K562 (cell line): ENCODE results near the gene ADAMTS7. TPM values are rescaled to one million over a fixed set of nuclear protein-coding genes. Genes with fewer than 3 reads are reported as not detected.

Experiments used
- BRD9 ChIP-seq: fragments of 450-650 bp; IDR thresholded peaks from 2 replicates; pipeline ENCODE4 v1.6.1; 2018; ENCODE audit warnings: low read depth; ENCODE audit not compliant: partially characterized antibody
- CREM ChIP-seq: IDR thresholded peaks from 2 replicates; pipeline ENCODE4 v1.6.1; 2014; ENCODE audit warnings: antibody characterized with exemption, low read depth
- ETV5 ChIP-seq: sonication (generic); formaldehyde crosslinking; IDR thresholded peaks from 2 replicates; pipeline ENCODE4 v1.4.0; 2020; ENCODE audit warnings: low read depth, mild to moderate bottlenecking, missing genetic modification reagents
- FOXM1 ChIP-seq, 2 experiments: fragments of 450-650 bp in 1 of 2; sonication (generic) in 1 of 2; formaldehyde crosslinking in 1 of 2; IDR thresholded peaks; 2 replicates each; pipeline versions ENCODE4 v1.6.1 to v1.9.0; 2017 to 2022; ENCODE audit warnings: low read depth in 2 of 2, mild to moderate bottlenecking in 2 of 2, missing genetic modification reagents in 1 of 2, moderate library complexity in 1 of 2
- GABPA ChIP-seq: fragments of 200-800 bp; sonication (Bioruptor generic); conservative IDR thresholded peaks from 2 replicates; pipeline ENCODE4 v1.6.1; 2016; ENCODE audit warnings: low read depth, missing genetic modification characterization, missing compliant biosample characterization
- GATAD2B ChIP-seq: fragments of 450-650 bp; IDR thresholded peaks from 2 replicates; pipeline ENCODE4 v1.6.1; 2017; ENCODE audit warnings: mild to moderate bottlenecking, borderline replicate concordance
- MAZ ChIP-seq, 2 experiments: fragments of 450-650 bp in 1 of 2; sonication (generic) in 1 of 2; formaldehyde crosslinking; IDR thresholded peaks in 1 of 2; conservative IDR thresholded peaks in 1 of 2; 2 replicates each; pipeline versions ENCODE4 v1.4.0 to v1.5.0; 2020; ENCODE audit warnings: mild to moderate bottlenecking in 1 of 2, missing genetic modification reagents in 1 of 2
- NBN ChIP-seq: fragments of 450-650 bp; IDR thresholded peaks from 2 replicates; pipeline ENCODE4 v1.6.1; 2016; ENCODE audit warnings: low read depth, mild to moderate bottlenecking
- NCOA6 ChIP-seq: fragments of 450-650 bp; IDR thresholded peaks from 2 replicates; pipeline ENCODE4 v1.6.1; 2017; ENCODE audit warnings: mild to moderate bottlenecking
- NFIC ChIP-seq: fragments of 450-650 bp; IDR thresholded peaks from 2 replicates; pipeline ENCODE4 v1.6.1; 2017; ENCODE audit warnings: mild to moderate bottlenecking, inconsistent platforms
- PCBP1 ChIP-seq: fragments of 200-400 bp; formaldehyde crosslinking; IDR thresholded peaks from 2 replicates; pipeline ENCODE4 v1.6.1; 2018; ENCODE audit warnings: mild to moderate bottlenecking, low read depth, low read length; ENCODE audit not compliant: poor library complexity, severe bottlenecking
- PHF20 ChIP-seq: fragments of 450-650 bp; IDR thresholded peaks from 2 replicates; pipeline ENCODE4 v1.6.1; 2018; ENCODE audit not compliant: partially characterized antibody
- SMAD4 ChIP-seq: fragments of 250-450 bp; sonication (Bioruptor Pico); conservative IDR thresholded peaks from 2 replicates; pipeline ENCODE4 v1.8.0; 2021; ENCODE audit warnings: inconsistent platforms, mild to moderate bottlenecking, moderate library complexity
- TARDBP ChIP-seq: fragments of 450-650 bp; IDR thresholded peaks from 2 replicates; pipeline ENCODE4 v1.6.1; 2016
- ZBTB7A ChIP-seq: IDR thresholded peaks from 2 replicates; pipeline ENCODE4 v1.6.1; 2011; ENCODE audit warnings: low read depth, mild to moderate bottlenecking, low read length, moderate library complexity, borderline replicate concordance; ENCODE audit not compliant: control insufficient read depth
- ZEB2 ChIP-seq: fragments of 450-650 bp; IDR thresholded peaks from 2 replicates; pipeline ENCODE4 v1.6.1; 2016
- ZNF644 ChIP-seq: fragments of 200-800 bp; sonication (Bioruptor generic); IDR thresholded peaks from 2 replicates; pipeline ENCODE4 v1.6.1; 2016; ENCODE audit warnings: low read depth, missing genetic modification characterization, missing compliant biosample characterization
- ZNF699 ChIP-seq: fragments of 250-450 bp; sonication (Bioruptor Pico); IDR thresholded peaks from 2 replicates; pipeline ENCODE4 v1.8.0; 2021; ENCODE audit warnings: mild to moderate bottlenecking, moderate library complexity; ENCODE audit not compliant: insufficient replicate concordance
- polyA plus RNA-seq, 8 experiments: library from polyadenylated mRNA; depleted of rRNA in 4 of 8; stranded (reverse) in 5 of 8; unstranded in 3 of 8; fragments of >200 nt; fragmentation: Nextera tagmentation in 2 of 8; fragmentation: Illumina TruSeq in 1 of 8; extraction: Ambion mirVana in 2 of 8; extraction: Trizol in 1 of 8; gene quantifications; 2 replicates each; pipeline versions ENCODE4 v1.2.1 to v1.2.3, GENCODE V29; 2011 to 2014; ENCODE audit warnings: inconsistent platforms in 1 of 8, missing spikeins in 1 of 8
- total RNA-seq, 7 experiments: library from RNA; depleted of rRNA in 6 of 7; stranded (reverse); fragments of >200 nt in 6 of 7; fragmentation: Illumina TruSeq in 2 of 7; extraction: Trizol in 2 of 7; gene quantifications; 2 replicates each; pipeline versions ENCODE4 v1.2.1 to v1.2.3, GENCODE V29; 2011 to 2021; ENCODE audit warnings: low replicate concordance in 1 of 7
- TF ChIP-seq, protein P1 (sequence below), 2 experiments: fragments of 450-650 bp in 1 of 2; sonication (generic) in 1 of 2; formaldehyde crosslinking in 1 of 2; IDR thresholded peaks; 2 replicates each; pipeline versions ENCODE4 v1.7.1 to v1.9.0; 2016 to 2022; ENCODE audit warnings: inconsistent platforms in 1 of 2, mild to moderate bottlenecking in 1 of 2, missing genetic modification reagents in 1 of 2

The ADAMTS7 gene
- total and polyA plus RNA-seq, 9 of the 15 experiments (the other 6 are each of a cell fraction or from before 2014, with no cell fraction given): 0.05 to 0.07 TPM; not detected in 7

GRCh38 chr15:78811124-78811824 lies at the start of gene ADAMTS7 (continued):
- TF ChIP-seq NCOA6 (peak; percentile 69; the same call in 1 of the 2 replicates), CREM (no peak), ZBTB7A (peak; percentile 99), ZNF644 (tag) (no peak), TARDBP (no peak), ETV5 (CRISPR knock-in tag) (no peak), PHF20 (peak; percentile 45), FOXM1 (IDR thresholded peaks at IDR 0.05; ENCODE audit: low read depth) (no peak), FOXM1 (CRISPR knock-in tag; IDR thresholded peaks at IDR 0.05; ENCODE audit: low read depth) (no peak), NBN (no peak), GABPA (tag) (peak; percentile 65; the same call in 1 of the 2 replicates), ZNF699 (CRISPR knock-in tag) (no peak), PCBP1 (peak; percentile 33), MAZ (CRISPR knock-in tag; conservative IDR thresholded peaks at IDR 0.05 in 1 of 2, IDR thresholded peaks at IDR 0.05 in 1 of 2) (peak in 1 of 2 experiments; percentile 28; a peak in 1 of 4 replicates), ZEB2 (no peak), GATAD2B (peak; percentile 40; the same call in 1 of the 2 replicates), SMAD4 (CRISPR knock-in tag) (peak; percentile 28; the same call in 1 of the 2 replicates), NFIC (0 out of 2 replicates have a peak, but pooled peaks have one; percentile 11), BRD9 (no peak)
- TF ChIP-seq, protein P1, sequence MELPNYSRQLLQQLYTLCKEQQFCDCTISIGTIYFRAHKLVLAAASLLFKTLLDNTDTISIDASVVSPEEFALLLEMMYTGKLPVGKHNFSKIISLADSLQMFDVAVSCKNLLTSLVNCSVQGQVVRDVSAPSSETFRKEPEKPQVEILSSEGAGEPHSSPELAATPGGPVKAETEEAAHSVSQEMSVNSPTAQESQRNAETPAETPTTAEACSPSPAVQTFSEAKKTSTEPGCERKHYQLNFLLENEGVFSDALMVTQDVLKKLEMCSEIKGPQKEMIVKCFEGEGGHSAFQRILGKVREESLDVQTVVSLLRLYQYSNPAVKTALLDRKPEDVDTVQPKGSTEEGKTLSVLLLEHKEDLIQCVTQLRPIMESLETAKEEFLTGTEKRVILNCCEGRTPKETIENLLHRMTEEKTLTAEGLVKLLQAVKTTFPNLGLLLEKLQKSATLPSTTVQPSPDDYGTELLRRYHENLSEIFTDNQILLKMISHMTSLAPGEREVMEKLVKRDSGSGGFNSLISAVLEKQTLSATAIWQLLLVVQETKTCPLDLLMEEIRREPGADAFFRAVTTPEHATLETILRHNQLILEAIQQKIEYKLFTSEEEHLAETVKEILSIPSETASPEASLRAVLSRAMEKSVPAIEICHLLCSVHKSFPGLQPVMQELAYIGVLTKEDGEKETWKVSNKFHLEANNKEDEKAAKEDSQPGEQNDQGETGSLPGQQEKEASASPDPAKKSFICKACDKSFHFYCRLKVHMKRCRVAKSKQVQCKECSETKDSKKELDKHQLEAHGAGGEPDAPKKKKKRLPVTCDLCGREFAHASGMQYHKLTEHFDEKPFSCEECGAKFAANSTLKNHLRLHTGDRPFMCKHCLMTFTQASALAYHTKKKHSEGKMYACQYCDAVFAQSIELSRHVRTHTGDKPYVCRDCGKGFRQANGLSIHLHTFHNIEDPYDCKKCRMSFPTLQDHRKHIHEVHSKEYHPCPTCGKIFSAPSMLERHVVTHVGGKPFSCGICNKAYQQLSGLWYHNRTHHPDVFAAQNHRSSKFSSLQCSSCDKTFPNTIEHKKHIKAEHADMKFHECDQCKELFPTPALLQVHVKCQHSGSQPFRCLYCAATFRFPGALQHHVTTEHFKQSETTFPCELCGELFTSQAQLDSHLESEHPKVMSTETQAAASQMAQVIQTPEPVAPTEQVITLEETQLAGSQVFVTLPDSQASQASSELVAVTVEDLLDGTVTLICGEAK (IDR thresholded peaks at IDR 0.05): 0 out of 2 replicates have a peak, but pooled peaks have one; percentile 18
- TF ChIP-seq, protein P1 (CRISPR knock-in tag; IDR thresholded peaks at IDR 0.05): no peak
